ENCODE measurements around the gene SMAD9. TPM values are rescaled to one million over a fixed set of nuclear protein-coding genes. Genes with fewer than 3 reads are reported as not detected.
"Not testable (repeated sequence)": the region's sequence is repeated elsewhere in the genome, so short reads cannot be mapped to it uniquely, and the experiment has no call there.

SMAD9 gene
- total RNA-seq, 1 donor from 2014 or later, result 0.79 TPM

DNA sequence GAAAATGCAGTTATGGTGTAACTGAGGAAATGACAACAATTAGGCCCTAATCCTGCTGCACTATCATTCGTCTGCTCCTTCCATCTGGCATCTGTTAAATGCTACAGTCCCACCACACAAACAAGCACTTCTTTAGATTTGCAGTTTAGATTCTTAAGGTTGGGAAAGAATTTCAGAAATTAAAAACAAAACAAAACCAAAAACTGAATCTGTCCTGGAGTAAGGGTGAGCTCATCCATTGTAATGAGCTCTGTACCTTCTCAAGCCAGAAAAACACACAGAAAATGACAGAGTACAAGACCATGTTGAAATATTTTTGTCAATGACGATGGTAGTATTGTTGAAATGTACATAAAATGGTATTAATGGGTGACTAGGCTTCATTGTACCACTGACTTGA, 28.3 kb downstream of the SMAD9 start:
- FAIRE-seq, result no peak
- Histone ChIP-seq H3K4me3 (ENCODE audit: low read depth, low read length) (no peak overlapping the region), H3K27me3 (ENCODE audit: control insufficient read depth, insufficient read depth, low read length) (no peaks in the 10 kb centered on the region), H3K36me3 (ENCODE audit: control insufficient read depth, insufficient read depth, low read length) (no peaks in the 10 kb centered on the region)
- TF ChIP-seq, protein P1, sequence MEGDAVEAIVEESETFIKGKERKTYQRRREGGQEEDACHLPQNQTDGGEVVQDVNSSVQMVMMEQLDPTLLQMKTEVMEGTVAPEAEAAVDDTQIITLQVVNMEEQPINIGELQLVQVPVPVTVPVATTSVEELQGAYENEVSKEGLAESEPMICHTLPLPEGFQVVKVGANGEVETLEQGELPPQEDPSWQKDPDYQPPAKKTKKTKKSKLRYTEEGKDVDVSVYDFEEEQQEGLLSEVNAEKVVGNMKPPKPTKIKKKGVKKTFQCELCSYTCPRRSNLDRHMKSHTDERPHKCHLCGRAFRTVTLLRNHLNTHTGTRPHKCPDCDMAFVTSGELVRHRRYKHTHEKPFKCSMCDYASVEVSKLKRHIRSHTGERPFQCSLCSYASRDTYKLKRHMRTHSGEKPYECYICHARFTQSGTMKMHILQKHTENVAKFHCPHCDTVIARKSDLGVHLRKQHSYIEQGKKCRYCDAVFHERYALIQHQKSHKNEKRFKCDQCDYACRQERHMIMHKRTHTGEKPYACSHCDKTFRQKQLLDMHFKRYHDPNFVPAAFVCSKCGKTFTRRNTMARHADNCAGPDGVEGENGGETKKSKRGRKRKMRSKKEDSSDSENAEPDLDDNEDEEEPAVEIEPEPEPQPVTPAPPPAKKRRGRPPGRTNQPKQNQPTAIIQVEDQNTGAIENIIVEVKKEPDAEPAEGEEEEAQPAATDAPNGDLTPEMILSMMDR (IDR thresholded peaks at IDR 0.05; ENCODE audit: insufficient read depth, low read length, severe bottlenecking), result no peak
- no peak for DNase-seq (ENCODE audit: low read depth)

DNA sequence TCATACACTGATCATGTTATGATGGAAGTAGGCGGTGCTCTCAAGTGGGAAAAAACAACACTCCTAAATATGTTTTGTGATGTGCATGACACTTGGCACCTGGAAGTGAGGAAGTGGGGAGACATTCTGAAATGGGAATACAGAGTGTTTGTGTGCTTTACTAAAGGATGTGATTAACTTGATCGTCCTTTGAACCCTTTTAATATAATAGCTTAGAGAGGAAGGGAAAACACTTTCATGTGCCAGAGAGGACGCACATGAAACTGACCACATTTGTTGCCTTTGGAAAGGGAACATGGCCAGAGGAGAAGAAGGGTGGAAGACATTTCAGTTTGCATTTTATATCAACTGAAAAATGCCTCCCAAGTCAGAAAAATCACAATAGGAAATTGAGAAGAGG, 31.4 kb downstream of the SMAD9 start:
- no peak for FAIRE-seq

DNA sequence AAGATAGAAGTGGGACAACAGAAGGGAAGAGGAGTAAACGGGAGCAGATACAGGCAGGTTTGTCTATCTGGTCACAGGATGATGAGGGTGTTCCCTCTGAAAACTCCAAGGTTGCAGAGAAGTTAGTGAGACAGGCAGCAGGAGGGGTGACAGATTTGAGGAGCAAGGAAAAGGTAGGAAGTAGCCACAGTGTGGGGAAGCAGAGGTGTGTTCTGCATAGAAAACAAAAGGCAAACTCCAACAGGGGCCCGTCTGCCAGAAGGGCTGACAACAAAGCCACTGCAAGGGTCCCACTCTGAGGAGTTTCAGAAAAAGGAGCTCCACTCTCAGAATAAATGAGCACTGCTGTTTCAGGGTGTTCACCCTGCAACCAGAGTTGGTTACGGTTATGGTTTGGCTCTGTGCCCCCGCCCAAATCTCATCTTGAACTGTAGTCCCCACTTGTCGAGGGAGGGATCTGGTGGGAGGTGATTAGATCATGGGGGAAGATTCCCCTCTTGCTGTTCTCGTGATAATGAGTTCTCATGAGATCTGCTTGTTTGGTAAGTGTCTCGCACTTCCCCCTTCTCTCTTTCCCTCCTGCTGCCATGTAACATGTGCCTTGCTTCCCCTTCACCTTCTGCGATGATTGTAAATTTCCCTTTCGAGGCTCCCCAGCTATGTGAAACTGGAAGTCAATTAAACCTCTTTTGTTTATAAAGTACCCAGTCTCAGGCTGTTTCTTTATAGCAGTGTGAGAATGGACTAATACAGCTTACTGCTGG, 32.1 kb downstream of the SMAD9 start:
- no peak overlapping the region for H3K4me3 ChIP-seq (ENCODE audit: low read depth, low read length)
- TF ChIP-seq, protein P1 (IDR thresholded peaks at IDR 0.05; ENCODE audit: insufficient read depth, low read length, severe bottlenecking), result no peak
- no peaks in the 10 kb centered on the region for H3K27me3 ChIP-seq (ENCODE audit: control insufficient read depth, insufficient read depth, low read length)
- no peaks in the 10 kb centered on the region for H3K36me3 ChIP-seq (ENCODE audit: control insufficient read depth, insufficient read depth, low read length)
- no peak for DNase-seq (ENCODE audit: low read depth)
- FAIRE-seq, result no peak

More for the DNA sequence above, 31.4 kb downstream of the SMAD9 start:
- TF ChIP-seq, protein P1 (IDR thresholded peaks at IDR 0.05; ENCODE audit: insufficient read depth, low read length, severe bottlenecking), result no peak
- Histone ChIP-seq H3K4me3 (ENCODE audit: low read depth, low read length) (no peak overlapping the region), H3K36me3 (ENCODE audit: control insufficient read depth, insufficient read depth, low read length) (no peaks in the 10 kb centered on the region), H3K27me3 (ENCODE audit: control insufficient read depth, insufficient read depth, low read length) (no peaks in the 10 kb centered on the region)
- no peak for DNase-seq (ENCODE audit: low read depth)

DNA sequence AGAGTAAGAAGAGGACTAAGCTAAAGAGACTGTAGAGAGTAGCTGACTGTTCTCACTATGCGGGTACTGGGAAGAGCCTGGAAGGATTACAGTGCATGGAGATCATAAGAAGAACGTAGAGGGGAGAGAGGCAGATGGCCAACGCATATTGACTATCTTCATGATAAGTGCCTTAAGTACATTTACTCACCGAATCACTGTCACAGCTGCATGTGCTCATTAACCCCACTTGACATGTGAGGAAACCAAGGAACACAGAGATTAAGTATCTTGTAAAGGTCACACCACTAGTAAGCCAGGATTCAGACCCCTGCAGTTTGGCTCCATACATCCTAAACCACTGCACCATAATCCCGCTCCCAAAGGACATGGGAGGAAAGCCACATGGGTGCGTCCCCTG, 34.1 kb downstream of the SMAD9 start:
- no peak for DNase-seq (ENCODE audit: low read depth)
- peak; percentile 62 for FAIRE-seq
- TF ChIP-seq, protein P1 (IDR thresholded peaks at IDR 0.05; ENCODE audit: insufficient read depth, low read length, severe bottlenecking), result no peak

DNA sequence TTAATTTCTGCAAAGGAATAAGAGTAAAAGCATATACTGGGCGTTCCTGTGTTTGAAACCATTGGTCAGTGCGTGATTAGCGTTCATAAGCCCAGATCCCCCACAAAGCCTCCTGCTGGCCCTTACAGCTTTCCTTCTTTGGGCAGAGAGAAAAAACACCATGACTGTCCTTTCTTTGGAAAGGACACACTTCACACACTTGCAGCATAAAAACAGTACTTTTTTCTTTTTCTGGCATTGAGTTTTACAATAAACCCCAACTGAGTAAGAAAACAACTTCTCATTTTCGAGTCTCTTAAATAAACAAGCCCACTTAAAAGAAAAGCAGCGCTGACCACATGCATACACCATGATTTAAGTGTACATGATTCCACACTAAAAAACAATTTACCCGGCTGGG, 35.8 kb downstream of the SMAD9 start:
- no peaks in the 10 kb centered on the region for H3K36me3 ChIP-seq (ENCODE audit: control insufficient read depth, insufficient read depth, low read length)
- H3K27me3 ChIP-seq (ENCODE audit: control insufficient read depth, insufficient read depth, low read length), result no peaks in the 10 kb centered on the region
- no peak for DNase-seq (ENCODE audit: low read depth)
- FAIRE-seq, result no peak
- H3K4me3 ChIP-seq (ENCODE audit: low read depth, low read length), result no peak overlapping the region
- TF ChIP-seq, protein P1 (IDR thresholded peaks at IDR 0.05; ENCODE audit: insufficient read depth, low read length, severe bottlenecking), result no peak

More for the DNA sequence above, 34.1 kb downstream of the SMAD9 start:
- Histone ChIP-seq H3K27me3 (ENCODE audit: control insufficient read depth, insufficient read depth, low read length) (no peaks in the 10 kb centered on the region), H3K4me3 (ENCODE audit: low read depth, low read length) (no peak overlapping the region), H3K36me3 (ENCODE audit: control insufficient read depth, insufficient read depth, low read length) (no peaks in the 10 kb centered on the region)

DNA sequence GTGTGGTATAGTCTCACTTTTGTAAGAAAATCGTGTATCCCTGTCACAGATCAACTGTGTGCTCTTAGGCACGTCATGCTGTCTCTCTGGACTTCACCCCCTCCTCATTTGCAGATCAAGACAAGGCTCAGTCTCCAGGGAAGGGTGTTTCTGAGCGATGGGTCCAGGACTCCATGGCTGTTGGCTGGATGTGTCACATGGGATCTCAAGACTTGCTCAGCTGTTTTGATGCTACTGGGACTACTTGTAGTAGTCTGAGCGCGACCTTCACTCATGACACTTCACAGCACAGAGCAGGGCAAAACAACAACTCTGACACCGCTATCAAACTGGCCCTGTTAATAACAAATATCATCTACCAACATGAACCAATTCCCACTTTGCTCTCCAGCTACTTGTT, 36.2 kb downstream of the SMAD9 start:
- Histone ChIP-seq H3K4me3 (ENCODE audit: low read depth, low read length) (no peak overlapping the region), H3K36me3 (ENCODE audit: control insufficient read depth, insufficient read depth, low read length) (no peaks in the 10 kb centered on the region), H3K27me3 (ENCODE audit: control insufficient read depth, insufficient read depth, low read length) (no peaks in the 10 kb centered on the region)
- no peak for FAIRE-seq
- no peak for DNase-seq (ENCODE audit: low read depth)
- TF ChIP-seq, protein P1 (IDR thresholded peaks at IDR 0.05; ENCODE audit: insufficient read depth, low read length, severe bottlenecking), result no peak

DNA sequence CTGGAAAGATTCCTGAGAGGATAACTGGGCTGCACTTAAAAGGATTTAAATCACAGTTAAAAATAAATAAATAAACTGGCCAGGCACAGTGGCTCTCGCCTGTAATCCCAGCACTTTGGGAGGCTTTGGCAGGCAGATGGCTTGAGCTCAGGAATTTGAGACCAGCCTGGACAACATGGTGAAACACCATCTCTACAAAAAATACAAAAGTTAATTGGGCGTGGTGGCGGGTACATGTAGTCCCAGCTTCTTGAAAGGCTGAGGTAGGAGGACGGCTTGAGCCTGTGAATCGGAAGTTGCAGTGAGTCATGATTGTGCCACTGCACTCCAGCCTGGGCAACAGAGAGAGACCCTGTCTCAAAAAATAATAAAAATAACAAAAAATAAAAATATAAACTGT, 36.6 kb downstream of the SMAD9 start:
- not testable (repeated sequence) for H3K27me3 ChIP-seq (ENCODE audit: control insufficient read depth, insufficient read depth, low read length); FAIRE-seq; H3K4me3 ChIP-seq (ENCODE audit: low read depth, low read length); H3K36me3 ChIP-seq (ENCODE audit: control insufficient read depth, insufficient read depth, low read length); DNase-seq (ENCODE audit: low read depth)

Data from bronchial epithelial cell (primary cell).